K562 (cell line): ENCODE data around the gene ARHGDIA. TPM values are rescaled to one million over a fixed set of nuclear protein-coding genes. Genes with fewer than 3 reads are reported as not detected.

ENCODE experiments used
- EP300 ChIP-seq: IDR thresholded peaks from 2 replicates; pipeline ENCODE4 v1.6.1; 2012; ENCODE audit warnings: low read length, improper control_type of control experiment
- FOSL1 ChIP-seq: fragments of 200-800 bp; sonication (Bioruptor generic); conservative IDR thresholded peaks from 2 replicates; pipeline ENCODE4 v1.6.1; 2016; ENCODE audit warnings: missing genetic modification characterization, missing compliant biosample characterization
- GTF2F1 ChIP-seq: IDR thresholded peaks from 2 replicates; pipeline ENCODE4 v1.6.1; 2011; ENCODE audit warnings: low read depth, low read length, improper control_type of control experiment
- IFI16 ChIP-seq: fragments of 250-450 bp; sonication (Bioruptor Pico); IDR thresholded peaks from 2 replicates; pipeline ENCODE4 v2.1.2; 2022; ENCODE audit warnings: mild to moderate bottlenecking, inconsistent platforms
- L3MBTL2 ChIP-seq: fragments of 450-650 bp; IDR thresholded peaks from 2 replicates; pipeline ENCODE4 v1.6.1; 2016; ENCODE audit warnings: mild to moderate bottlenecking, moderate library complexity
- SIRT6 ChIP-seq: IDR thresholded peaks from one replicate; pipeline ENCODE4 v1.6.1; 2012; ENCODE audit warnings: low read depth, mild to moderate bottlenecking, control low read depth, inconsistent platforms, low read length, moderate library complexity
- SIX5 ChIP-seq, 2 experiments: IDR thresholded peaks; 2 replicates each; pipeline ENCODE4 v1.6.1; 2011; ENCODE audit warnings: low read length in 2 of 2, borderline replicate concordance in 1 of 2, low read depth in 1 of 2, mild to moderate bottlenecking in 1 of 2, moderate library complexity in 1 of 2; ENCODE audit not compliant: insufficient read depth in 1 of 2
- TARDBP ChIP-seq: fragments of 450-650 bp; IDR thresholded peaks from 2 replicates; pipeline ENCODE4 v1.6.1; 2016
- ZBTB40 ChIP-seq, 2 experiments: fragments of 450-650 bp in 1 of 2; sonication (generic) in 1 of 2; formaldehyde crosslinking in 1 of 2; IDR thresholded peaks; 2 replicates each; pipeline versions ENCODE4 v1.7.1 to v1.9.0; 2016 to 2022; ENCODE audit warnings: inconsistent platforms in 1 of 2, mild to moderate bottlenecking in 1 of 2, missing genetic modification reagents in 1 of 2
- polyA plus RNA-seq, 8 experiments: library from polyadenylated mRNA; depleted of rRNA in 4 of 8; stranded (reverse) in 5 of 8; unstranded in 3 of 8; fragments of >200 nt; fragmentation: Nextera tagmentation in 2 of 8; fragmentation: Illumina TruSeq in 1 of 8; extraction: Ambion mirVana in 2 of 8; extraction: Trizol in 1 of 8; gene quantifications; 2 replicates each; pipeline versions ENCODE4 v1.2.1 to v1.2.3, GENCODE V29; 2011 to 2014; ENCODE audit warnings: inconsistent platforms in 1 of 8, missing spikeins in 1 of 8
- total RNA-seq, 7 experiments: library from RNA; depleted of rRNA in 6 of 7; stranded (reverse); fragments of >200 nt in 6 of 7; fragmentation: Illumina TruSeq in 2 of 7; extraction: Trizol in 2 of 7; gene quantifications; 2 replicates each; pipeline versions ENCODE4 v1.2.1 to v1.2.3, GENCODE V29; 2011 to 2021; ENCODE audit warnings: low replicate concordance in 1 of 7
- TF ChIP-seq, protein P1 (sequence below): fragments of 450-650 bp; IDR thresholded peaks from one replicate; pipeline ENCODE4 v1.6.1; 2018; ENCODE audit warnings: mild to moderate bottlenecking, moderate library complexity; ENCODE audit not compliant: partially characterized antibody
- TF ChIP-seq, protein P2 (sequence below): fragments of 250-450 bp; sonication (Bioruptor Pico); IDR thresholded peaks from 2 replicates; pipeline ENCODE4 v1.5.0; 2021; ENCODE audit warnings: mild to moderate bottlenecking, borderline replicate concordance
- TF ChIP-seq, protein P3 (sequence below): fragments of 250-450 bp; sonication (Bioruptor Pico); IDR thresholded peaks from 2 replicates; pipeline ENCODE4 v1.8.0; 2022; ENCODE audit warnings: inconsistent platforms

Gene ARHGDIA
- total and polyA plus RNA-seq, 9 of the 15 experiments (the other 6 are each of a cell fraction or from before 2014, with no cell fraction given): 9.6 to 340 (median 97.6) TPM

DNA sequence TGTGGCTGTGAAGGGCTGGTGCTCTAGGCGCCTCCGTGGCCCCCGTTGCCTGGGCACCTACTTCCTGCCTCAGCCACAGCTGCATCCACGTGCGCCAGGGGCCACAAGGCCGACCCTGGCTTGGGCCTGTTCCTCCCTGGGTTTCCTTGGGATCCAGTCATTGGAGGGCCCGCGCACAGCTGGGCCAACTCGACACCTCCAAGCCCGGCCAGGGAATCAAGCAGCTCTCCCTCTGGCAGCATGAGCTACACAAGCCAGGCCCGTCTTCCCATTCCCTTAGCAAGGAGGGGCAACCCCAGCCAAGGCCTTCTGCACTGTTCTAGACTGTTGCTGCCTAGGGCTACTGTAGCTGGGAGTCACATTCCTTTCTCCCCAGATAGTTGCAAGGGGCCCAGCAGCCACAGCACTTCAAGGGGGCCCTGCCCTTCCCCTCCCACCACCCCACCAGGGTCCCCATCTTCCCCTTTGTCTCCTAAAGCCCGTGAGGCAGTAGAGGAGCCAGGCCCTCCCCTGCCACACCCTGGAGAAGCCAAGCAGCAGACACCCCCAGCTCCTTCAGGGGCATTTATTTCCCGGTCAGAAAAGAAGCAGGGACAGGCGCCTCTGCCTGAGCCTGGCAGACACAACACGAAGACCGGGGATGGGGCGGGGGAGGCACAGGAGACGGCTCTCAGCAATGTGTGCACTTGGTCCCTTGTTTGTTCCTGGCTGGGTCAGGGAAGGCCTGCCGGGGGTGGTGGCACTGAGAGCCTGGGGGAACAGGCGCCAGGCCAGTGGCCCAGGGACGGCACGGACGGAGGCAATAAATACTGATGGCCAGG lies 3.8 kb downstream of the ARHGDIA start (continued):
- TF ChIP-seq SIX5 (IDR thresholded peaks at IDR 0.05; ENCODE audit: borderline replicate concordance in 1 of 2, insufficient read depth in 1 of 2, low read depth in 1 of 2, low read length in 2 of 2) (no peak), GTF2F1 (no peak), TARDBP (no peak), IFI16 (CRISPR knock-in tag) (no peak), ZBTB40 (IDR thresholded peaks at IDR 0.05) (no peak), ZBTB40 (CRISPR knock-in tag; IDR thresholded peaks at IDR 0.05) (no peak), L3MBTL2 (no peak), EP300 (no peak), FOSL1 (no peak), SIRT6 (peak; percentile 47)
- TF ChIP-seq, protein P1, sequence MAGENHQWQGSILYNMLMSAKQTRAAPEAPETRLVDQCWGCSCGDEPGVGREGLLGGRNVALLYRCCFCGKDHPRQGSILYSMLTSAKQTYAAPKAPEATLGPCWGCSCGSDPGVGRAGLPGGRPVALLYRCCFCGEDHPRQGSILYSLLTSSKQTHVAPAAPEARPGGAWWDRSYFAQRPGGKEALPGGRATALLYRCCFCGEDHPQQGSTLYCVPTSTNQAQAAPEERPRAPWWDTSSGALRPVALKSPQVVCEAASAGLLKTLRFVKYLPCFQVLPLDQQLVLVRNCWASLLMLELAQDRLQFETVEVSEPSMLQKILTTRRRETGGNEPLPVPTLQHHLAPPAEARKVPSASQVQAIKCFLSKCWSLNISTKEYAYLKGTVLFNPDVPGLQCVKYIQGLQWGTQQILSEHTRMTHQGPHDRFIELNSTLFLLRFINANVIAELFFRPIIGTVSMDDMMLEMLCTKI: no peak
- TF ChIP-seq, protein P2, sequence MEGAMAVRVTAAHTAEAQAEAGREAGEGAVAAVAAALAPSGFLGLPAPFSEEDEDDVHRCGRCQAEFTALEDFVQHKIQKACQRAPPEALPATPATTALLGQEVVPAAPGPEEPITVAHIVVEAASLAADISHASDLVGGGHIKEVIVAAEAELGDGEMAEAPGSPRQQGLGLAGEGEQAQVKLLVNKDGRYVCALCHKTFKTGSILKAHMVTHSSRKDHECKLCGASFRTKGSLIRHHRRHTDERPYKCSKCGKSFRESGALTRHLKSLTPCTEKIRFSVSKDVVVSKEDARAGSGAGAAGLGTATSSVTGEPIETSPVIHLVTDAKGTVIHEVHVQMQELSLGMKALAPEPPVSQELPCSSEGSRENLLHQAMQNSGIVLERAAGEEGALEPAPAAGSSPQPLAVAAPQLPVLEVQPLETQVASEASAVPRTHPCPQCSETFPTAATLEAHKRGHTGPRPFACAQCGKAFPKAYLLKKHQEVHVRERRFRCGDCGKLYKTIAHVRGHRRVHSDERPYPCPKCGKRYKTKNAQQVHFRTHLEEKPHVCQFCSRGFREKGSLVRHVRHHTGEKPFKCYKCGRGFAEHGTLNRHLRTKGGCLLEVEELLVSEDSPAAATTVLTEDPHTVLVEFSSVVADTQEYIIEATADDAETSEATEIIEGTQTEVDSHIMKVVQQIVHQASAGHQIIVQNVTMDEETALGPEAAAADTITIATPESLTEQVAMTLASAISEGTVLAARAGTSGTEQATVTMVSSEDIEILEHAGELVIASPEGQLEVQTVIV: peak; percentile 75
- TF ChIP-seq, protein P3, sequence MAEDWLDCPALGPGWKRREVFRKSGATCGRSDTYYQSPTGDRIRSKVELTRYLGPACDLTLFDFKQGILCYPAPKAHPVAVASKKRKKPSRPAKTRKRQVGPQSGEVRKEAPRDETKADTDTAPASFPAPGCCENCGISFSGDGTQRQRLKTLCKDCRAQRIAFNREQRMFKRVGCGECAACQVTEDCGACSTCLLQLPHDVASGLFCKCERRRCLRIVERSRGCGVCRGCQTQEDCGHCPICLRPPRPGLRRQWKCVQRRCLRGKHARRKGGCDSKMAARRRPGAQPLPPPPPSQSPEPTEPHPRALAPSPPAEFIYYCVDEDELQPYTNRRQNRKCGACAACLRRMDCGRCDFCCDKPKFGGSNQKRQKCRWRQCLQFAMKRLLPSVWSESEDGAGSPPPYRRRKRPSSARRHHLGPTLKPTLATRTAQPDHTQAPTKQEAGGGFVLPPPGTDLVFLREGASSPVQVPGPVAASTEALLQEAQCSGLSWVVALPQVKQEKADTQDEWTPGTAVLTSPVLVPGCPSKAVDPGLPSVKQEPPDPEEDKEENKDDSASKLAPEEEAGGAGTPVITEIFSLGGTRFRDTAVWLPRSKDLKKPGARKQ (CRISPR knock-in tag): no peak
